Tibial artery (tissue), 4 donors: Measurements from ENCODE around the gene ADGRG6.

Experiments used
- DNase-seq, 2 donors: peaks; one replicate each; pipeline ENCODE4 v3.0.0-alpha.2; 2019
- H3K27ac ChIP-seq, 2 donors: fragments of 200-600 bp; sonication (generic) in 1 of 2; 1 replicate in 1 of 2; 2 replicates in 1 of 2; pipeline ENCODE4 v1.5.1; 2018 to 2019; ENCODE audit warnings: mild to moderate bottlenecking in 1 of 2
- H3K27me3 ChIP-seq, 2 donors: fragments of 200-600 bp; sonication (generic) in 1 of 2; one replicate each; pipeline versions ENCODE4 v1.5.1 to v1.6.0; 2016 to 2019
- H3K36me3 ChIP-seq, 3 donors: fragments of 200-600 bp; sonication (generic) in 2 of 3; one replicate each; pipeline ENCODE4 v1.5.1; 2016 to 2019; ENCODE audit warnings: mild to moderate bottlenecking in 2 of 3
- H3K4me1 ChIP-seq, 4 donors: fragments of 200-600 bp; sonication (generic) in 2 of 4; 1 replicate in 3 of 4; 2 replicates in 1 of 4; pipeline ENCODE4 v1.5.1; 2016 to 2019
- H3K4me3 ChIP-seq, 2 donors: fragments of 200-600 bp; sonication (generic) in 1 of 2; 1 replicate in 1 of 2; 2 replicates in 1 of 2; pipeline ENCODE4 v1.5.1; 2018 to 2019; ENCODE audit warnings: mild to moderate bottlenecking in 2 of 2
- H3K9me3 ChIP-seq, 3 donors: fragments of 200-600 bp; sonication (generic) in 1 of 3; one replicate each; pipeline ENCODE4 v1.5.1; 2016 to 2019
- intact Hi-C: fragments of 100-400 bp; cut with DNase I; formaldehyde crosslinking; loops from one replicate; pipeline ENCODE4 v1.15.0; 2023; ENCODE audit warnings: low total_unique reads
- TF ChIP-seq, protein P1 (sequence below), 2 experiments: fragments of 200-600 bp in 1 of 2; fragments of 450-650 bp in 1 of 2; IDR thresholded peaks; one replicate each; pipeline ENCODE4 v1.5.1; 2017 to 2019; ENCODE audit warnings: antibody characterized with exemption in 2 of 2, mild to moderate bottlenecking in 1 of 2, moderate library complexity in 1 of 2

The ADGRG6 gene

DNA sequence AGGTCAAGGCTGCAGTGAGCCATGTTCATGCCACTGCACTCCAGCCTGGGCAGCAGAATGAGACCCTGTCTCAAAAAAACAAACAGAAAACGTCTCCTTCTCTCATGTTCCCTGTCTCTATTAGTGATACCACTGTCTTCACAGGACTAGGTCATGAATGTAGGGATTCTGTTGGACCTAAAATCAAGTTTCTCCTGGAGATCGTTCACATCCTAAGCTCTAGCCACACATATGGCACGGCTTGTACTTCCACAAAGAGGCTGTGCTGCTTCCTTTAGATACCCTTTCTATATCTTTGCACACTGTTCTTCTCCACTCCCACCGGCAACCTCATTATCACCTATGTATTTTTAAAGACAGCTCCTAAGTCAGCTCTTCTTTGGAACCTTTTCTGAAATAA lies 96.5 kb downstream of the ADGRG6 start:
- no peaks in the 10 kb centered on the region for H3K36me3 ChIP-seq
- no peak for DNase-seq
- intact Hi-C loops = no loop called here
- no peaks in the 10 kb centered on the region for H3K4me1 ChIP-seq
- no peak overlapping the region for H3K27ac ChIP-seq
- H3K4me3 ChIP-seq = no peak overlapping the region
- H3K9me3 ChIP-seq = no peaks in the 10 kb centered on the region
- TF ChIP-seq, protein P1, sequence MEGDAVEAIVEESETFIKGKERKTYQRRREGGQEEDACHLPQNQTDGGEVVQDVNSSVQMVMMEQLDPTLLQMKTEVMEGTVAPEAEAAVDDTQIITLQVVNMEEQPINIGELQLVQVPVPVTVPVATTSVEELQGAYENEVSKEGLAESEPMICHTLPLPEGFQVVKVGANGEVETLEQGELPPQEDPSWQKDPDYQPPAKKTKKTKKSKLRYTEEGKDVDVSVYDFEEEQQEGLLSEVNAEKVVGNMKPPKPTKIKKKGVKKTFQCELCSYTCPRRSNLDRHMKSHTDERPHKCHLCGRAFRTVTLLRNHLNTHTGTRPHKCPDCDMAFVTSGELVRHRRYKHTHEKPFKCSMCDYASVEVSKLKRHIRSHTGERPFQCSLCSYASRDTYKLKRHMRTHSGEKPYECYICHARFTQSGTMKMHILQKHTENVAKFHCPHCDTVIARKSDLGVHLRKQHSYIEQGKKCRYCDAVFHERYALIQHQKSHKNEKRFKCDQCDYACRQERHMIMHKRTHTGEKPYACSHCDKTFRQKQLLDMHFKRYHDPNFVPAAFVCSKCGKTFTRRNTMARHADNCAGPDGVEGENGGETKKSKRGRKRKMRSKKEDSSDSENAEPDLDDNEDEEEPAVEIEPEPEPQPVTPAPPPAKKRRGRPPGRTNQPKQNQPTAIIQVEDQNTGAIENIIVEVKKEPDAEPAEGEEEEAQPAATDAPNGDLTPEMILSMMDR (IDR thresholded peaks at IDR 0.05) = no peak
- no peaks in the 10 kb centered on the region for H3K27me3 ChIP-seq

DNA sequence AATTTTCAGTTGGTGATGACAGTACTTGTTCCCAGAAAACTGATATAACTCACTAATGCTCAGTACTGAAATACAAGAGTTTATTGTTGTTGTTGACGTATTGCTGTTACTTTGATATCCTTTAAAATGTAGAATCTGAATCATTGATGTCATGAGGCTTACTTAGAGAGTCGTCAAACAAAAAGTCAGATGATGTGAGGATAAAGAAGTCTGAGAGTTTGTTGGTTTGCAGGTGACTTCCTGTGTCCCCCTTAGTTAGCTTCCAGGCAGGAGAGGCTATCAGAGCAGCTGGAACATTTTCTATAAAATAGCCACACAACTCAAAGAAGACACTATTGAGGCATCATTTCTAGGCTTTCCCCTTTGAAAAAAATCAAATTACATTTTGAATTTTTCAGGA lies 97.9 kb downstream of the ADGRG6 start:
- Histone ChIP-seq H3K27ac (no peak overlapping the region), H3K36me3 (no peaks in the 10 kb centered on the region), H3K4me1 (no peaks in the 10 kb centered on the region), H3K9me3 (no peaks in the 10 kb centered on the region), H3K27me3 (no peaks in the 10 kb centered on the region), H3K4me3 (no peak overlapping the region)
- TF ChIP-seq, protein P1 (IDR thresholded peaks at IDR 0.05) = no peak
- intact Hi-C loops = no loop called here
- no peak for DNase-seq

DNA sequence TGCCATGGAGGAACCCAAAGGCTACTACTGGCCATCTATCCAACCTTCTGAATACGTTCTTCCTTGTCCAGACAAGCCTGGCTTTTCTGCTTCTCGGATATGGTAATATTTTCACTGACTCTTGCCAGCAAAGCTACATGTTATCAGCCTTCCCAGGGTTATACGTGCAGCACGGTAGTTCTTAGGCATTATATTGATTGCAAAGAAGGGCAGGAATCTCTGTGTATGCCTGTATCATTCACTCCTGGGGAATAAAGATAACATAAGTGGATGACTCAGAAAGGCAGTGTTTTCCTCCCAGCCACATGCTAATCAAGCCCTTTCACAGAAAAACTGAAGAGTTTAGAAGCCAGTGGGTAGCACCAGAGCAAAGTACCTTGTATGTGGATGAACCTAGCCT lies 98.7 kb downstream of the ADGRG6 start:
- H3K4me1 ChIP-seq = no peaks in the 10 kb centered on the region
- H3K27me3 ChIP-seq = no peaks in the 10 kb centered on the region
- no peak overlapping the region for H3K27ac ChIP-seq
- no peak for DNase-seq
- no peaks in the 10 kb centered on the region for H3K36me3 ChIP-seq
- TF ChIP-seq, protein P1 (IDR thresholded peaks at IDR 0.05) = no peak
- intact Hi-C loops = no loop called here
- H3K4me3 ChIP-seq = no peak overlapping the region
- H3K9me3 ChIP-seq = no peaks in the 10 kb centered on the region

DNA sequence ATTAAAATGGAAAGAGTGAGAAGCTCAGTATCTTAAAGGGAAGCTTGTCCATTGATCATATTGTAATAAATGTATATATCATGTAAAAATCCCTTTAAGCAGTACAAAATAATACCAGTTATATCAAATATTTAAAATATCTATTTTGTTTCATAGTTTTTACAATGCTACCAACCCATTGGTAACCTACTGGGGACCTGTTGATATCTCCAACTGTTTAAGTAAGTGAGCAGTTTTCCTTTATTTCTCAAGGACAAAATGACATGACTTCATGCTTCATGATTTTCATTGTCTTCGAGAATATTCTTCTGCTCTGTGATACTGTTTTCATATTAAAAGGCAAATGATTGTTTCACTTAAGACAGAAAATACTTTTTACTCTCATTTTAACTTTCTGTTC lies 100.0 kb downstream of the ADGRG6 start:
- H3K9me3 ChIP-seq = no peaks in the 10 kb centered on the region
- intact Hi-C loops = no loop called here
- DNase-seq = no peak
- H3K36me3 ChIP-seq = no peaks in the 10 kb centered on the region
- no peaks in the 10 kb centered on the region for H3K27me3 ChIP-seq
- TF ChIP-seq, protein P1 (IDR thresholded peaks at IDR 0.05) = no peak
- no peak overlapping the region for H3K27ac ChIP-seq
- H3K4me1 ChIP-seq = no peaks in the 10 kb centered on the region
- H3K4me3 ChIP-seq = no peak overlapping the region

DNA sequence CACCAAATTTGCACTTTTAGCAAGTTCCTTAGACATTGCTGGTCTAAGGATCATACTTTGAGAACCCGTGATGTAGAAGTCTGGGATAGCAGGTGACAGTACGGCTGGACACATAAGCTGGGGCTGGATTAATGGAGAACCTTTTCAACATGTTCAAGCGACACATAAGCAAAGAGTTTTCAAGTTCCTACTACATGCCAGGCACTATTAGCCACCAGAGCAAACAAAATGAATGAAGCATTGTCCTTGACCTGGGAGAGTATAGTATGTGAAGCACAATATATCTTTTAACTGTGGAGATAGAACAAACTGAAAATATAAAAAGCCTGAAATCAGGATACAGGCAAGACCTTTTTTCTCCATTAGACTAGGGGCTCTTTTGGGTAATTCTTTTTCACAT lies 102.9 kb downstream of the ADGRG6 start:
- H3K36me3 ChIP-seq = no peaks in the 10 kb centered on the region
- TF ChIP-seq, protein P1 (IDR thresholded peaks at IDR 0.05) = no peak
- no peaks in the 10 kb centered on the region for H3K4me1 ChIP-seq
- no peak for DNase-seq
- no peak overlapping the region for H3K4me3 ChIP-seq
- no peaks in the 10 kb centered on the region for H3K9me3 ChIP-seq
- no peak overlapping the region for H3K27ac ChIP-seq
- intact Hi-C loops = no loop called here
- H3K27me3 ChIP-seq = no peaks in the 10 kb centered on the region

DNA sequence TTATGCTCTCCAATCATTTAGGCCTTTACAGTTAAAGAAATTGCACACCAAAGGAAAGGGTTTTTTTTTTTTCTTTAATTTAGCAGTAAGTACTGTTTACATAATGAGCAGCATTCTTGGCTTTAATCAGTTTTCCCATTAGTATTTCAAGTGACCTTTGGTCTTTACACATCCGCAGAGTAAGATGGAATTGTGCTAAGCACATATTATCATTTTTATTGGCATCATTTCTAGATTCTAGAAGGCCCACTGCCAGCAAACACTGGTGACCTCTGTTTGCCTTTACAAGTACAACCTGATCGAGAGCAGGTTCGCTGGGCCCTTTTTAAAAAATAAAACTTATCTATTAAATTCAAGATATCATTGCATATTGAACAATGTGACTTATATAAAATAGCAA lies 104.3 kb downstream of the ADGRG6 start:
- Histone ChIP-seq H3K27me3 (no peaks in the 10 kb centered on the region), H3K36me3 (no peaks in the 10 kb centered on the region), H3K4me3 (no peak overlapping the region), H3K4me1 (no peaks in the 10 kb centered on the region), H3K27ac (no peak overlapping the region), H3K9me3 (no peaks in the 10 kb centered on the region)
- TF ChIP-seq, protein P1 (IDR thresholded peaks at IDR 0.05) = no peak
- no peak for DNase-seq
- intact Hi-C loops = no loop called here
